Right renal cortex interstitium (tissue), 3 donors: Measurements from ENCODE around the gene CLSTN2. TPM values are rescaled to one million over a fixed set of nuclear protein-coding genes. Genes with fewer than 3 reads are reported as not detected.
A peak's percentile ranks its signal among the peaks of the same experiment; 100 is the strongest.

ENCODE experiments used
- DNase-seq, 3 donors: peaks; one replicate each; pipeline ENCODE4 v3.0.0-alpha.2; 2013; ENCODE audit warnings: low read depth in 3 of 3, low spot score in 2 of 3
- polyA plus RNA-seq, 3 donors: library from polyadenylated mRNA; unstranded; fragments of 120-200 nt; gene quantifications; one replicate each; pipeline ENCODE4 v1.2.1, GENCODE V29; 2013; ENCODE audit not compliant: insufficient read length in 3 of 3

CLSTN2 gene
- polyA plus RNA-seq, 3 donors = 1.5 to 1.9 (median 1.5) TPM

DNA sequence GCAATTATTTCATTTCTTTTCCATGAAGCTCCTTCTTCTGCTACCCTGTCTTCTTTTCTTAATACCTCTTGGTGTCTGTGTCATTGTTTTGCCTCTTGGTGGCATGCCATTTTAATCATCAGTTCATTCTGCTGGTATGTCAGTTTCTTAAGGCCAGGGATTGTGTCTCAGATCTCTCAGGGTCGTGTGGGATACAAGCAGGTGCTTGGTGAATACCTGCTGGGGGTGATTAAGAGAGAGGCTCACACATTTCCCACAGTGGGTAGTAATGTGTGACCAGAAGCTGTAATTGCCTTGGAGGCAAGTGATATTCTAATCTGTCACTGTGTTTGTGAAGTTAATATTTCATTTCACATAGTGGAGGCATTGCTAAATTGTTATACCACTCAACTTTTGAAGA, 381.5 kb downstream of the CLSTN2 start:
- no peak for DNase-seq

DNA sequence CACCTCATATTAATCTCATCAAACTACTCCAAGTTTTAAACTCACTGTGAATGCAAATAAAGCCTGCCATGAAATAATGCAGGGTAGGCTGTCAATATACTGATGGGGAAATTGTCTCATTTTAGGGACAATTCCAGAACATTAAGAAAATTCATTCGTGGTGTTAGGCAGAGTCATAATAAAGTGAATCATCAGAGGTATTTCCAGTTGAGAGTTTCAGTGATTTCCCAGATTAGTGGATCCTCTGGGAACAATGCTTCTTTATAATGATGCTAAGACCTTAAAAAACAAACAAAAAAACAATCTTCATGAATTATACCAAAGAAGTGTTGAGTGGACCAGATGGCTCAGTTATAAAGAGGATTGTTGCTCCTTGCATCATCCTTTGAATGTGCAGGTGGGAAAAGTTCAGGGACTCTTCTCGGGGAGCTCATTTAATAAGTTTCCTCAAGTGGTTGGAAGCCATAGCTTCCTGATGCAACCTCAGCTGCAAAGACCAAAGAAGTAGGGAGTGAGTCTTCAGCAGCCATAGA, 381.9 kb downstream of the CLSTN2 start:
- no peak for DNase-seq

DNA sequence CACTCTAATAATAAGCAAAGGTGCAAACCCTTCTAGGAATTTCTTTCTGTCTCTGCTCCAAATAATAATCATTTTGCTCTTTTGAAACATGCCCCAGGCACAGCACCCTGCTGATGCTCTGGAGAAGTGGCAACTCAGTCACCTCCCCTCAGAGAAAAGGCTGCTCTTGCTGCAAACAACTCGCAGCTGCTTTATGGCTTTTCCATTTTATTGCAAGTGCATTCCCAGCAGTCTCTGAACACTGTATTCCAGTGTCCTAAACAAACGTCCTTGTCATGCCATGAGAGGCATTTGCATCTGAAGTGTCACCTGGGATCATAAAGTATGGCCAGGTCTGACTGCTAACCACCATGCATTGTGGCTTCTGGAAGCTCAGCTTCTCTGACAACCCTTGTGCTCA, 384.8 kb downstream of the CLSTN2 start:
- no peak for DNase-seq

DNA sequence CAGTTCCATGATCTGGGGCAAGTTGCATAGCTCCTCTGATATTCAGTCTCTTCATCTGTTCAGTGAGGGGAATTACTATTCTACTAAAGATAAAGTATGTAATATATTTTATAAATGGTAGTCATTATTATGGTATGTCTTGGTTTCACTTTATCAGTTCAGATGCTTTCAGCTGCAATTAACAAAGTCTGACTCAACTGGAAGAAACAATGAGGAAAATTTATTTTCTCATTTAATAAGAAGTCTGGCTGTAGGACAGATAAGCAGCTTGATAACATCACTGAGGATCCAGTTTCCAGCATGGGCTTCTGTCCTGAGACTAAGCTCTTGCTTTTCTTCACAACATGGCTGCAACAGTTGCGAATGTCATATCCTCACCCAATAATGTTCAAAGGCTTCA, 388.6 kb downstream of the CLSTN2 start:
- DNase-seq = no peak

DNA sequence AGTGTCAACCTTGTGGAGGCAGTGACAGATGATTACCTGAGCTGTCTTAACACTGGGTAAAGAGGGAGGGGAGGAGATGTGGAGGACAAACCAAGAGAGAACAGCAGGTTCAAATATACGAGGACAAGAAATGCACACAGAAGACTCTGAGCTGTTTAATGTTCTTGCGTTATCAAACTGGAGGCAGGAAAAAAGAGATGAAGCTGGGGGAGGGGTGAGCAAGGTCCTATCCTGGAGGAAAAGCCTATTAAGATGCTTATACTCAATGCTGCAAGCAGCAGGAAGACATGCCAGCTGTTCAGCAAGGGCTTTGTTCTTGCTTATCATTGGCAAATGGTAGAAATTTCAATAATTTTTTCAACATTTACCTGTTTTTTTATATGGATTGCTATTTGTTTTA, 397.1 kb downstream of the CLSTN2 start:
- no peak for DNase-seq

DNA sequence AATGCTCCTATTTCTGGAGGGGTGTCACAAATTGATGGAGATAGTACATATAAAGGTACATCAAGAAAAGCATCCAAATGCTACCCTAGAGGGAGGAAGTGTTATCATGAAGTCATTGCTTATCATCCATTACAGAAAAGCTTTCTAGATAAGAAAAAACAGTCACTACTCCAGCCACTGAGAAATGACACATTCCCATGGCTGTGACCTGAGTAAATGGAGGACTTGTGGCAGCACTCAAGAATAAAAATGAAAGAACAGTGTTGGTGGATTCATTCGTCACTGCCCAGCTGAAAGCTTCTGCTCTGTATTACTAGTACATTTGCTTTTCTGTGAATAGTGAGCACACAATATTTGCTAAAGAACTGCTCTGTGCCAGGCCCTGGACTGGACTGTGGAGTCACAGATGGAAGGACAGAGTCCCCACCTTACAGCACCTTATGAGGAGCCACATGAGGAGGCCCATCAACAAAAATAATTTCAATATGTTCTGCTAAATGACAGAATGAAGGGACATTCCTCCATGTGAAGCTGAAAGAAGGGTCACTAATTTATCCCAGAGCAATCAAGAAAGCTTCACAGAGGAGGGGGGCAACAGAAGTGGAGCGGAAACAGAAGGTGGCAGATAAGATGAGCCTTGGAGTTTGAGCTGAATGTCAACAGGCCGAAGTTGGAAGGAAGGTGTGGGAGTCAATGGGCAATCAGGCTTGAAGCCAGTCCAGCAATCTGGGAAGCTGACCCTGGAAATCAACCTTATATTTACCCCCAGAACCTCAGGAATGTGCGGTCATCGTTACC, 399.3 kb downstream of the CLSTN2 start:
- no peak for DNase-seq

DNA sequence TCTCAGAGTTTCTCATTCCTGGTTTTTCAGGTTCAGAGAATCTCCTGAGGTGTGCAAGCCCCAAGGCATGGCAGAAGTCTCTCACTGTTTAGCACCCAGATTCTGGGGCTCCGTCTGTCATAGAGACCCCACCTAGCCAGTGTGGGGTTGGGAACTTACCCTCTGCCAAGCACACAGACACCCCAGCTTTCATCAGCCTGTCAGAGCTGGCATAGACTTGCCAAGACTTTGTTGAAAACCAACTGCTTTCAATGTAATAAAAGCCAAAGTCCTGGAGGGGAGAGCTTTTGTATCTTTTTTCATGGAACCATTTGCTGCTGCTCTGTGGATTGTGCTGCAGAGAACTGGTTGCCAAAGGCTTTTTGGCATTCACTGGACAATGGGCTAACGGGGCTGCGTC, 401.5 kb downstream of the CLSTN2 start:
- no peak for DNase-seq

DNA sequence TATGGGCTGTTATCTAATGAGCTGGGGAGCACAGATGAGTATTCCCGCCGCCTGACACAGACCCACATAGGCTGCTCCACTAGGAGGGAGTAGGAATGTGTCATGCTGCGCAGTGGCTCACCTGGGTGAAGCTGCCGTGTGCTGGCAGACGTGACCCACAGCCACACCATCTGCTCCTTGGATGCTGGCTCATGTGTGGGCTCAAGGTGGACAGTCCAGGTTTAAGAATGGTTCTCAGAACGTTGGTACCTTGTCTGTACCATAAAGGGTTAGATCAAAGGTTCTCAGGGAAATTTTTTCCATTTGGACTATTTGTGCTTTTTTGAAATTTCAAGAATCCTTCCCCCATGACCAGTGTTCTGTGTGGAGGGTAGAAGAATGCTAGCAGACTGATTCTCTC, 403.9 kb downstream of the CLSTN2 start:
- DNase-seq = no peak

DNA sequence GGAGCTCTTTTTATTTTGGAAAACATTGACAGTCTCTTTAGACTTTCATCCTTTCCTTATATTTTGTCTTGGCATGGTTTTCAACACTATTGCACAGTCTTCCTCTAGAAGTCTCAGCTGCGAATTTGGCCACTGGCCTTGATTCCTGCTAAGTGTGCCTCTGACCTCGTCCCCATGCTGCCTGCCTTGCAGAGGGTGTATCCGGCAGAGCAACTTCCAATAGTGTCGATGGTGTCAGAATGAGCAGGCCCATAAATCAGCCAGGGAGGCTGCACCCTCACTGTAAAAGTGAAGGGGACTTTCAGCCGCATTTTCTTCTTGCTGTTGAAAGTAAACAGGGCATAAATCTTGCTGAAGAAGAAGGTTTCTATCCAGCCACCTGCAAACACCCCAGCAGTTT, 406.2 kb downstream of the CLSTN2 start:
- no peak for DNase-seq

DNA sequence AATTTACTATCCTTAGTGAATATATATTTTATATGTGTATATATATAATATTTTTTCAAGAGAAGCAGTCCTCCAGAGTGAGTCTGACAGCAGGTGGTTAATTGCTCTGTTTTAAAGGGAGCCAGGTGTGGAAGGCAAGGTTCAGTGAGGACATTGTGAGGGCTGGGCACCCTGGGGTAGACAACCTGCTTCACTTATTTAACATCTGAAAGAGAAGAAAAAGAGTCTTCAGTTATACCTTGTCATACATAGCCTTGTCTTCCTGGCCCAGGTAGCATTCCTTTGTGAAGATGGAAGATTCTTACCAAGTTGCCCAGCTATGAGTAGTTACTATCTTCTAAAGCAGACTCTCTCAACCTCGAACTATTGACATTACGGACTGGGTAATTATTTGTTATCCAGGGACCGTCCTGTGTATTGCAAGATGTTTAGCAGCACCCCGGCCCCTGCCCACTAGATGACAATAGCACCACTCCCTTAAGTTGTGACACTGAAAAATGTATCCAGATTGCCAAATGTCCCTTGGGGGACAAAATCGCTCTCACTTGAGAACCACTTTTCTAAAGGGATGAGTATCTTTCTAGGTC, 406.9 kb downstream of the CLSTN2 start:
- DNase-seq = no peak

DNA sequence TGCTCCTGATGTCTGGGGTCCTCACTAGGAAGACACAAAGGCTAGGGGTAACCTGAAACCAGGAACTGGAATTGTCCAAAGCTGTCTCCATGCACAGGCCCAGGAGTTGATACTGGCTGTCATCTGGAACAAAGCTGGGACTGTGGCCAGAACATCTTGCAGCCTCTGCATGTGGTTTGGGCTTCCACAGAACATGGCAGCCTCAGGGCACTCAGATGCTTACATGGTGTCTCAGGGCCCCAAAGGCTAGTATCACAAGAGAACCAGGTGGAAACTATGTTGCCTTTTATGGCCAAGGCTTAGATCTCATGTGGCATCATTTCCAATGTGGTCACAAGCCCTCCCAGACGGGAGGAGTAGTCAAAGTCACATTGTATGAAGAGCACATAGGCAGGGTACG, 407.7 kb downstream of the CLSTN2 start:
- DNase-seq = no peak

DNA sequence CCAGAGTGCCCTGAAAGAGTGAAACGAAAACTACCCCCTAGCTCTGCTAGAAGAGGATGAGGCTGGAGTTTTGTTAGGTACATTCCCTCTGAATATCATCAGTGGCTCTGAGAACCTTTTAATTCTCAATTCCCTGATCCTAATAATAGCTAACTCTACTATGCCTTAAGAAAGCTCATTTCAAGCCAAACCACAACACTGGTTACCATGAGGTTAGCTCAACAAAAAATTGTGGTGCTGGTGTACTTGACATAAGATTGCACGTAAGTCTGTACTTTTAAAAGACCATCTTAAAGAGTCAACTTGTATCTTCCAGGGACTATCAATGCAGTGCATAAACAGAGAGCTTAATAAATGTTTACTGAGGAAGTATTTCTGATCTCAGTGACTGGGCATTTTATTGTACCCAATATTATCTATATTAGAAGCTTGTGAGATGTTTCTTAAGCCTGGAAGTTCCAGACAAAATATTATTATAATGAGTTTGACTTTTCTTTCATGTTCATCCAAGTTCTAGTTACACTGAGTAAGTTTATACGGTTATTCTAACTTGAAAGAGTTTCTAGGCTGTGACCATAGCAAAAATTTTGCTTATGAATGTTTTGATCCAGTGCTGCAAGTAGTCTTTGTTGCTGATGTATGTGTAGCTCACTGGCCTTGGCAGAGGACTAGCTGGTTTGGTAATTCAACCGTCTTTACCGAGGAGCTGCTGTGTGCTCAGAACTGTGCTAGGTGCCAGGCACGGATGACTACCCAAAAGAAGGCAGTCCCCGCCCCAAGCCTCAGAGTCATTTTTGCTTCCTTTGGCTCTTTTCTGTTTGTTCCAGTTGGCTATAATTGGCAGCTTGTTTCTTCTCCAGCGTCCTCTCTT, 408.5 kb downstream of the CLSTN2 start:
- DNase-seq = no peak

DNA sequence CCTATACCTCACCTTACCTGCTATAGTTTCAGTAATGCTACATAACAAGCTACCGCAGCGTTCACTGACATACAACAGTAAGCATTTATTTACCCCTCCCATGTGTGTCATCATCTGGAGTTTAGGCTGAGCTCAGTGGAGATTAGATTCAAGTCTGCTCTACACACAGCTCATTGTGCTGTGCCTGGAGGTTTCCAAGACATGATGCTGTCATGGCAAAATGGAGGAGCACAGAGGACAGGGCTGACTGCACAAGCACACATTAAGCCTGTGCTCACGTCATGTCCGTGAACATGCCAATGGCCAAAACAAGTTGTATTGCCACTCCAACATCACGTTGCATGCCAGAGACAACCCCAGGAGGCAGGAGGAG, 409.1 kb downstream of the CLSTN2 start:
- DNase-seq = no peak

DNA sequence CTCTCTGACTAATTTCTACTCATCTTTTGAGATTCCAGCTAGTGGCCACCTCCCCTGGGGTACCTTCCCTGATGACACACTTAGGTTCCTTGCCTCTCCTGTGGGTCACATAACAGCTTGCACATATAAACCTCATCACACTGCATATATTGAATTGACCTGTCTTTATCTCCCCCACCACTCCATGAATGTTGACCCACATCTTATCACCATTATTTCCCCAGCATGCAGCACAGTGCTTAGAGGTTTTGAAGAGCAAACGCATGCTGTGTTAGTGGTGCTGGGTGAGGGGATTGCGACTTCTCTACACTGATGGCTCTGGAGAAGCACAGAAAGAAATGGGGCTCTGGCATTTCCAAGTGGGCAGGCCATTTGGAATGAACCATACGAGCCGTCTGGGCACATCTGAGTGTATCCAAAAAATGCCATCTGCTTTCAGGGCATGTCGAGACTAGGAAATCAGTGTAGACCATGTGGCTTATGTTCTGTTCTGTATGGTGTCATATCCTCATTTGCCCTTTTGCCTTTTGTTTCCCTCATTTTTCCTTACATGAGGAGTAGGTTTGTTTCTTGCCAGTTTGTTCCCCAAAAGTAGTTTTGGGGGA, 409.7 kb downstream of the CLSTN2 start:
- no peak for DNase-seq

DNA sequence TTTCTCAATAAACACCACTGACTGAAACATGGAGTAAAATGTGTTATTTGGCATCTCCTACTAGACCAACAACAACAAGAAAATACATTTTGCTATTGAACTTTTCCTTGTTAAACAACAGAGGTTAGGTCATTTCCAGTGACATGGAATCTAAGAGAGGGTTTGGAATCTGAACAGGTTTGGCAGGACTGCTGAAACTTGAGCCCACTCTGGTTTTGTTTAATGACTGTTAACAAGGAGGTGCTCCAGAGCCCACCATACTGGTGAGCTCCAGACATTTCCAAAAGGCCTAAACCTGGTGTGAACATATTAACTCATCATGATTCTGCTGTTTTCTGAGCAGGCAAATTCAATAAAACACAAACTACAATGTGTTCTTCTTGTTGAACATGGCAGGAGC, 412.2 kb downstream of the CLSTN2 start:
- no peak for DNase-seq

DNA sequence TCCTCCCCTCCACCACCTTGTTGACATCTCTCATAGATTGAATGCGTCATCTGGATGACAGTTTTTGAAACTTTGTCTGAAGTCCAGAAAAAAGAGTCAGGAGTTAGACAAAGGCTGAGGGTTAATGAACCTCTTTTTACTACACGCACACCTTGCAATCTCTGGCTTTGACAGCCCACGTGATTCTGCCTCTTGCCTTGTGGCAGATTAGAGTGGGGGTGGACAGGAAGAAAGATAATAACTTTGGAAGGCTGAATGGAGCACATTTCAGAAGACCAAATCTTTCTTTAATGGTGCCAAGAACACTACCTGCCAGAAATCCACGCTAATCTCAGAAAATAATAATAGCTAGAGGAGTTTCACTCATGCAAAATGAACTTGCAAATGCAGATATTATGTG, 415.0 kb downstream of the CLSTN2 start:
- DNase-seq = no peak

DNA sequence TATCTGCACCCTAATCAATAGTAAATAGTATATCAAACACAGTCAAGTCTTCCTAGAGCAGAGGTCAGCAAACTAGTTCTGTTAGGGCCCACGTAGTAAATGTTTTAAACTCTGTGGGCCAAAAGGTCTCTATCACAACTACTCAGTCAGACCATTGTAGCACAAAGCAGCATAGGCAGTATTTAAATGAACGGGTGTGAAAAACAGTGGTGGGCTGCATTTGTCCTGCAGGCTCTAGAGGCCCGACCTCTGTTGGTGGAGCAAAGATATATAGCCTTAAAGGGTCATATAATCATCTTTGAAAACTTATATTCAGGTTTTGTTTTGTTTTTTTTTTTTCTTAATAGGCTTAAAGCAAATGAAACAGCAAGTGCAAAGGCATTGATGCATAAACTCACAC, 416.5 kb downstream of the CLSTN2 start:
- no peak for DNase-seq

DNA sequence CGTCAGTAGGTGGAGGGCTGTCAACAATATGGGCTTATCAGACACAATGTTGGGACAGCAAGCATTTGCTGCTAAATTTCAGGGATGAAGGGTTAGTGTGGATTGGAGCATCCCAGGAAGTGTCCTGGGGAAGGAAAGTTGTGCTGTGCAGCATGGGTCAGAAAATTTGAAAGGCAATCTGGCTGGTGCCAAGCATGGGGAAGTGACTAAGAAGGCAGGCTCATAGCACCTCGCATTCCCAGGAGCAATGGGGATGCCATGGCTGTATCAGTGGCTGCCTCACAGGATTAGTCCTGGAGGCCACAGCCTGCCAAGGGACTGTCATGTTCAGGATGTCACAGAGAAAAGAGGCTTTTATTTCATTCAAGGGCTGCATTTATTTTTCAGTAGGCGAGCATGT, 420.5 kb downstream of the CLSTN2 start:
- no peak for DNase-seq

DNA sequence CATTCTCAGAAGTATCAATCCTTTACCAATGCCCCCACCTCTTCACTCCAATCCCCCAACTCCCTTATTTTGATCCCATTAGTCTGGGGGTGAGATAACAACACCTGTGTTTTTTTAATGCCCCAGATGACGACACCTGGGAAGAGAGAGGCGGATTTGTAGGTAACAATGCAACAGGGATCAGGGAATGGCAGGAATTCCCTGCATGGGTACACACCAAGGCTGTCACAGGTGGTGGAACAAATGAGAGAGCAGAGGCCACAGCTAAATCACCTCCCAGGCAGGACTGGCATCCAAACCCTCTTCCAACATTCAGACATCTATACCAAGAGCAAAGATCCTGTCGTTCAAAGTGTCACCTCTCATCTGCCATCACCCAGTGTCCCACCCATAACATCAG, 423.7 kb downstream of the CLSTN2 start:
- peak in 1 of 3 donors; percentile 39 for DNase-seq

DNA sequence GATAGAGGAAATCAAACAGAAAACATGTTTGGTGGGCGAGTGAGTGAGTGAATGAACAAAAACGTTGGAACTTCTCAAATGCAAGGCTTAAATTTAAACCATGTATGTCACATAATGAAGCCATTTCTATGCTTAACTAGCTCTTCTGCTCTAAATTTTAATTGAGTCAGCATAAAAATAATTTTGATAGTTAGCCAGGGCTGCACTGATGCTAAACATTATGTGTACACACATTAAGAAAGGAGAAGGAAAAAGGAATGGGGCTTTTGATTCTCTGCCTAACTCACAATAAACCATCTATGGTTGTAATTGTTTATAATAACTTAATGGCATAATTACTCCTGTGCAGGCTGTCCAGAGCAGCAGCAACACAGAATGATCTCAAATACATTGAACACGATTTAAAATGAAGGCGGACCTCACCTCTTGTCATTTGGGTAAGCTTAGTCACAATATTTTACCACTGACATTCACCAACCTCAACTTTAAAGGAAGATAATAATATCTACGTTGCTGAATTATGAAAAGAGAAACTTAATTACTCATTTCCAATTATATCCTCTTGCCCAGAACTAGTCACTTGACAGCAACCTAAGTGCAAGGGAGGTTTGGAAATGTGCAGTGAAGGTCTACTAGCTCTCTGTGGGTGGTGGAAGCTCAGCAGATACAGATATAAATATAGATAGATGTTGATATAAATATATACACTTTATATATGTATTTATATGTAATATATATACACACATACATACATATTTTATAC, 424.4 kb downstream of the CLSTN2 start:
- DNase-seq = no peak
